ENCODE results near the gene TBC1D22A. TPM values are rescaled to one million over a fixed set of nuclear protein-coding genes. Genes with fewer than 3 reads are reported as not detected.

Gene TBC1D22A
- total and polyA plus RNA-seq, 9 donors: 12.5 to 25.6 (median 18.5) TPM

- Histone ChIP-seq H3K27me3 (no peaks in the 10 kb centered on the region), H3K4me1 (ENCODE audit: insufficient read depth) (no peaks in the 10 kb centered on the region), H3K9me3 (no peaks in the 10 kb centered on the region), H3K36me3 (no peaks in the 10 kb centered on the region), H3K4me3 (no peak overlapping the region), H3K27ac (no peak overlapping the region)
- 98 to 100% (median 100%) methylated on average over 1 of the region's 1 CpG for WGBS, 3 donors
- no peak for TF ChIP-seq POLR2A (IDR thresholded peaks at IDR 0.05)
- TF ChIP-seq EP300 (IDR thresholded peaks at IDR 0.05): no peak
- no peak for TF ChIP-seq CTCF (IDR thresholded peaks at IDR 0.05)
- DNase-seq: no peak
- intact Hi-C loops (cut with DNase I): no loop called here
Measured at GRCh38 chr22:47082505-47082904, 320.1 kb downstream of the TBC1D22A start.

- no peak overlapping the region for H3K27ac ChIP-seq
- no peak overlapping the region for H3K4me3 ChIP-seq
- no peaks in the 10 kb centered on the region for H3K27me3 ChIP-seq
- intact Hi-C loops (cut with DNase I): no loop called here
- H3K9me3 ChIP-seq: no peaks in the 10 kb centered on the region
- WGBS, 3 donors: 89 to 92% (median 91%) methylated on average over 14 of the region's 14 CpGs
- H3K4me1 ChIP-seq (ENCODE audit: insufficient read depth): no peaks in the 10 kb centered on the region
- no peak for DNase-seq
- H3K36me3 ChIP-seq: no peaks in the 10 kb centered on the region
- no peak for TF ChIP-seq EP300 (IDR thresholded peaks at IDR 0.05)
Measured at GRCh38 chr22:47083379-47083986, 321.0 kb downstream of the TBC1D22A start.

- WGBS, 3 donors: 78 to 87% (median 82%) methylated on average over 12 of the region's 12 CpGs
Measured at GRCh38 chr22:47084226-47084625, 321.8 kb downstream of the TBC1D22A start.

GRCh38 chr22:47086596-47087248 is 324.3 kb downstream of the TBC1D22A start:
- no peak for DNase-seq
- Histone ChIP-seq H3K4me3 (no peak overlapping the region), H3K27me3 (no peaks in the 10 kb centered on the region), H3K36me3 (no peaks in the 10 kb centered on the region), H3K4me1 (ENCODE audit: insufficient read depth) (no peaks in the 10 kb centered on the region), H3K9me3 (no peaks in the 10 kb centered on the region), H3K27ac (no peak overlapping the region)
- intact Hi-C loops (cut with DNase I): no loop called here
- 91 to 93% (median 92%) methylated on average over 17 of the region's 17 CpGs for WGBS, 3 donors
- no peak for TF ChIP-seq EP300 (IDR thresholded peaks at IDR 0.05)
- no peak for TF ChIP-seq CTCF (IDR thresholded peaks at IDR 0.05)
- no peak for TF ChIP-seq POLR2A (IDR thresholded peaks at IDR 0.05)

More at GRCh38 chr22:47084226-47084625, 321.8 kb downstream of the TBC1D22A start:
- DNase-seq: no peak
- Histone ChIP-seq H3K9me3 (no peaks in the 10 kb centered on the region), H3K27me3 (no peaks in the 10 kb centered on the region), H3K36me3 (no peaks in the 10 kb centered on the region), H3K4me1 (ENCODE audit: insufficient read depth) (no peaks in the 10 kb centered on the region), H3K27ac (no peak overlapping the region), H3K4me3 (no peak overlapping the region)
- intact Hi-C loops (cut with DNase I): no loop called here
- no peak for TF ChIP-seq POLR2A (IDR thresholded peaks at IDR 0.05)
- no peak for TF ChIP-seq EP300 (IDR thresholded peaks at IDR 0.05)
- no peak for TF ChIP-seq CTCF (IDR thresholded peaks at IDR 0.05)

Data from ovary (tissue), 9 donors.